ENCODE measurements around the gene RASGRF2.

- TF ChIP-seq CTCF (IDR thresholded peaks at IDR 0.05) (no peak), POLR2A (IDR thresholded peaks at IDR 0.05) (no peak)
Measured at GRCh38 chr5:80989883-80990282, 29.7 kb downstream of the RASGRF2 start.
